Karpas-422 (cell line): ENCODE data around the gene NLGN1. TPM values are rescaled to one million over a fixed set of nuclear protein-coding genes. Genes with fewer than 3 reads are reported as not detected.

Experiments
- DNase-seq: peaks from one replicate; pipeline ENCODE4 v3.0.0-alpha.2; 2015
- H2AFZ ChIP-seq: fragments of 200-600 bp; sonication (generic); 2 replicates; pipeline ENCODE4 v1.6.1; 2014; ENCODE audit warnings: antibody characterized with exemption, low read length, mixed read lengths
- H3K27ac ChIP-seq: fragments of 200-600 bp; sonication (generic); 2 replicates; pipeline ENCODE4 v1.5.1; 2014; ENCODE audit warnings: mild to moderate bottlenecking, low read length, moderate library complexity
- H3K27me3 ChIP-seq: fragments of 200-600 bp; sonication (generic); 2 replicates; pipeline ENCODE4 v1.6.1; 2014; ENCODE audit warnings: low read length, mixed read lengths
- H3K36me3 ChIP-seq: fragments of 200-600 bp; sonication (generic); 2 replicates; pipeline ENCODE4 v1.6.1; 2014; ENCODE audit warnings: low read length, mixed read lengths; ENCODE audit not compliant: insufficient read depth
- H3K4me1 ChIP-seq: fragments of 200-600 bp; sonication (generic); 2 replicates; pipeline ENCODE4 v1.6.1; 2014; ENCODE audit warnings: mild to moderate bottlenecking, low read length, mixed read lengths
- H3K4me2 ChIP-seq: fragments of 200-600 bp; sonication (generic); 2 replicates; pipeline ENCODE4 v1.6.1; 2014; ENCODE audit warnings: low read length, low read depth, mild to moderate bottlenecking; ENCODE audit not compliant: poor library complexity, severe bottlenecking
- H3K4me3 ChIP-seq: fragments of 200-600 bp; sonication (generic); 2 replicates; pipeline ENCODE4 v1.5.1; 2014; ENCODE audit warnings: mild to moderate bottlenecking, antibody characterized with exemption, low read length, mixed read lengths
- H3K79me2 ChIP-seq: fragments of 200-600 bp; sonication (generic); 2 replicates; pipeline ENCODE4 v1.6.1; 2014; ENCODE audit warnings: mild to moderate bottlenecking, low read length, mixed read lengths
- H3K9ac ChIP-seq: fragments of 200-600 bp; sonication (generic); 2 replicates; pipeline ENCODE4 v1.6.0; 2014; ENCODE audit warnings: low read length
- H3K9me2 ChIP-seq: fragments of 200-600 bp; sonication (generic), shearing (Covaris generic); replicated peaks from 2 replicates; pipeline ENCODE4 v1.6.0; 2014; ENCODE audit warnings: mild to moderate bottlenecking, low read length, moderate library complexity; ENCODE audit not compliant: insufficient read depth
- H3K9me3 ChIP-seq: fragments of 300-700, 200-600 bp; sonication (generic); 2 replicates; pipeline ENCODE4 v1.6.1; 2014; ENCODE audit warnings: low read length, mixed read lengths
- H4K20me1 ChIP-seq: fragments of 200-600 bp; sonication (generic); 2 replicates; pipeline ENCODE4 v1.6.1; 2014; ENCODE audit warnings: mild to moderate bottlenecking, antibody characterized with exemption, low read length, low read depth; ENCODE audit not compliant: insufficient read depth
- total RNA-seq: library from RNA; depleted of rRNA; stranded (reverse); fragments of >200 nt; shearing (Covaris generic); gene quantifications from 2 replicates; pipeline ENCODE4 v1.2.3, GENCODE V29; 2014; ENCODE audit warnings: low replicate concordance

Gene NLGN1
- total RNA-seq, 1 experiment from 2014 or later, result not detected

GRCh38 chr3:173725507-173725906 lies 328.0 kb downstream of the NLGN1 start:
- H3K4me1 ChIP-seq, result no peaks in the 10 kb centered on the region
- H3K27ac ChIP-seq, result no peak overlapping the region
- H4K20me1 ChIP-seq, result no peaks in the 10 kb centered on the region
- DNase-seq, result no peak
- H3K27me3 ChIP-seq, result no peaks in the 10 kb centered on the region
- H3K9me3 ChIP-seq, result peaks cover 9% of the 10 kb centered on the region
- H3K4me2 ChIP-seq, result no peak overlapping the region
- no peak overlapping the region for H3K9ac ChIP-seq
- no peaks in the 10 kb centered on the region for H3K9me2 ChIP-seq
- no peaks in the 10 kb centered on the region for H3K79me2 ChIP-seq
- H3K36me3 ChIP-seq, result no peaks in the 10 kb centered on the region
- H2AFZ ChIP-seq, result no peak overlapping the region
- H3K4me3 ChIP-seq, result no peak overlapping the region

- H3K9me2 ChIP-seq, result no peaks in the 10 kb centered on the region
- no peak overlapping the region for H3K4me2 ChIP-seq
- H3K9me3 ChIP-seq, result peaks cover 22% of the 10 kb centered on the region
- H3K79me2 ChIP-seq, result no peaks in the 10 kb centered on the region
- no peak overlapping the region for H3K27ac ChIP-seq
- no peaks in the 10 kb centered on the region for H4K20me1 ChIP-seq
- no peaks in the 10 kb centered on the region for H3K27me3 ChIP-seq
- DNase-seq, result no peak
- no peaks in the 10 kb centered on the region for H3K36me3 ChIP-seq
- H3K4me1 ChIP-seq, result no peaks in the 10 kb centered on the region
- no peak overlapping the region for H3K9ac ChIP-seq
- H3K4me3 ChIP-seq, result no peak overlapping the region
- H2AFZ ChIP-seq, result no peak overlapping the region
These were observed 332.8 kb downstream of the NLGN1 start for GRCh38 chr3:173730391-173730790.

GRCh38 chr3:173732237-173732636 lies 334.7 kb downstream of the NLGN1 start:
- Histone ChIP-seq H2AFZ (no peak overlapping the region), H3K9me3 (peaks cover 20% of the 10 kb centered on the region), H3K9ac (no peak overlapping the region), H3K36me3 (no peaks in the 10 kb centered on the region), H3K79me2 (no peaks in the 10 kb centered on the region), H3K9me2 (no peaks in the 10 kb centered on the region), H4K20me1 (no peaks in the 10 kb centered on the region), H3K27me3 (no peaks in the 10 kb centered on the region), H3K4me3 (no peak overlapping the region), H3K4me2 (no peak overlapping the region), H3K4me1 (no peaks in the 10 kb centered on the region), H3K27ac (no peak overlapping the region)
- no peak for DNase-seq

GRCh38 chr3:173733029-173733652 lies 335.6 kb downstream of the NLGN1 start:
- H4K20me1 ChIP-seq, result no peaks in the 10 kb centered on the region
- H3K27ac ChIP-seq, result no peak overlapping the region
- H3K9ac ChIP-seq, result no peak overlapping the region
- no peak overlapping the region for H3K4me3 ChIP-seq
- peak; percentile 44 for DNase-seq
- H3K9me3 ChIP-seq, result peaks cover 25% of the 10 kb centered on the region
- H3K4me2 ChIP-seq, result no peak overlapping the region
- H3K36me3 ChIP-seq, result no peaks in the 10 kb centered on the region
- H3K9me2 ChIP-seq, result no peaks in the 10 kb centered on the region
- no peaks in the 10 kb centered on the region for H3K79me2 ChIP-seq
- H3K4me1 ChIP-seq, result no peaks in the 10 kb centered on the region
- H2AFZ ChIP-seq, result no peak overlapping the region
- no peaks in the 10 kb centered on the region for H3K27me3 ChIP-seq

- H3K9me3 ChIP-seq, result peaks cover 33% of the 10 kb centered on the region
- no peaks in the 10 kb centered on the region for H3K36me3 ChIP-seq
- no peaks in the 10 kb centered on the region for H3K4me1 ChIP-seq
- H3K4me2 ChIP-seq, result no peak overlapping the region
- H3K9ac ChIP-seq, result no peak overlapping the region
- no peaks in the 10 kb centered on the region for H3K9me2 ChIP-seq
- H3K4me3 ChIP-seq, result no peak overlapping the region
- H3K27ac ChIP-seq, result no peak overlapping the region
- no peaks in the 10 kb centered on the region for H3K27me3 ChIP-seq
- no peak for DNase-seq
- no peaks in the 10 kb centered on the region for H4K20me1 ChIP-seq
- H2AFZ ChIP-seq, result no peak overlapping the region
- no peaks in the 10 kb centered on the region for H3K79me2 ChIP-seq
These were observed 336.9 kb downstream of the NLGN1 start for GRCh38 chr3:173734473-173734872.

GRCh38 chr3:173734895-173735294 lies 337.4 kb downstream of the NLGN1 start:
- no peak for DNase-seq
- no peaks in the 10 kb centered on the region for H3K27me3 ChIP-seq
- H3K4me1 ChIP-seq, result no peaks in the 10 kb centered on the region
- no peak overlapping the region for H3K4me3 ChIP-seq
- no peak overlapping the region for H3K4me2 ChIP-seq
- no peak overlapping the region for H3K27ac ChIP-seq
- no peak overlapping the region for H2AFZ ChIP-seq
- H3K9me3 ChIP-seq, result peaks cover 33% of the 10 kb centered on the region
- no peaks in the 10 kb centered on the region for H4K20me1 ChIP-seq
- no peaks in the 10 kb centered on the region for H3K9me2 ChIP-seq
- H3K9ac ChIP-seq, result no peak overlapping the region
- H3K36me3 ChIP-seq, result no peaks in the 10 kb centered on the region
- no peaks in the 10 kb centered on the region for H3K79me2 ChIP-seq

- Histone ChIP-seq H3K9ac (no peak overlapping the region), H3K4me2 (no peak overlapping the region), H3K9me3 (peaks cover 39% of the 10 kb centered on the region), H3K27me3 (no peaks in the 10 kb centered on the region), H3K79me2 (no peaks in the 10 kb centered on the region), H3K27ac (no peak overlapping the region), H3K4me1 (no peaks in the 10 kb centered on the region), H4K20me1 (no peaks in the 10 kb centered on the region), H3K36me3 (no peaks in the 10 kb centered on the region), H3K4me3 (no peak overlapping the region), H3K9me2 (no peaks in the 10 kb centered on the region), H2AFZ (no peak overlapping the region)
- no peak for DNase-seq
These were observed 338.3 kb downstream of the NLGN1 start for GRCh38 chr3:173735841-173736240.

- H3K9me3 ChIP-seq, result peaks cover 38% of the 10 kb centered on the region
- no peaks in the 10 kb centered on the region for H3K36me3 ChIP-seq
- no peak overlapping the region for H3K27ac ChIP-seq
- no peaks in the 10 kb centered on the region for H3K27me3 ChIP-seq
- no peak for DNase-seq
- no peak overlapping the region for H3K9ac ChIP-seq
- no peak overlapping the region for H2AFZ ChIP-seq
- no peaks in the 10 kb centered on the region for H3K9me2 ChIP-seq
- H3K4me3 ChIP-seq, result no peak overlapping the region
- H4K20me1 ChIP-seq, result no peaks in the 10 kb centered on the region
- H3K79me2 ChIP-seq, result no peaks in the 10 kb centered on the region
- no peak overlapping the region for H3K4me2 ChIP-seq
- no peaks in the 10 kb centered on the region for H3K4me1 ChIP-seq
These were observed 339.7 kb downstream of the NLGN1 start for GRCh38 chr3:173737167-173737808.
